NOMO-1 treated with dmso at 0.1 percent for 144 hours (cell line): Measurements from ENCODE around the gene ADI1.

Source experiments
- DNase-seq: peaks from one replicate; lab custom pipeline; 2025; ENCODE audit not compliant: unreplicated experiment; lab: John Stamatoyannopoulos, UW

The ADI1 gene

GRCh38 chr2:3481736-3482362, 37.5 kb downstream of the ADI1 start:
- DNase-seq: no peak

- DNase-seq: no peak
Observed at GRCh38 chr2:3481011-3481400, 38.3 kb downstream of the ADI1 start.

DNA sequence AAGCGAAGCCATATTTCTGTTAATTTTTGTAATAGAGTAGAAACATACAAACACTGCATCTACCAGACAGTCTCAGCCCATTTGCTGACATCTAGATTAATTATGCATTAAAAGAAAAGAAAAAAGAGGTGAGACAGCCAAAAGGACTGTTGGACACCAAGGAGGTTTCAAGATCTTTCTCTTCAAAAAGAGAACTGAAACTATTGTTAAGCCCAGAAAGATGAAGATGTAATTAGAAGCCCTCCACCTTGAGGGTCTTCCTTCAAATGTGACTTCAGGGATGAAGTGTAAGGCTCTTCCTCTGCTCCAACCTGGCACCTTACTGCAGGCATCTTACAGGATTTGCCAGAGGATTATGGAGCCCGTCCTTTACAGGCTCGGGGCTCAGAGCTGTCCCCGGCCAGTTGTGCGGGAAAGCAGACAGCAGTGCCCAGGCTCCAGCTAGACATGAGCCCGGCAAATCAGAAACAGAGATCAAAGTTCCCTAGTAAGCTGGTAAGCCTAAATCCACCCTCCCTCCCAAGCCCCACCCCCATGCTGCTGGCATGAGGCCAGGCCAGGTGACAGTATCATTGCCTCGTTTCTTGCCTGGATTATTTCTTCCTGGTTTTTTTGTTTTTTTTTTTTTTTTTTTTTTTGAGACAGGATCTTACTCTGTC, 38.9 kb downstream of the ADI1 start:
- no peak for DNase-seq

DNA sequence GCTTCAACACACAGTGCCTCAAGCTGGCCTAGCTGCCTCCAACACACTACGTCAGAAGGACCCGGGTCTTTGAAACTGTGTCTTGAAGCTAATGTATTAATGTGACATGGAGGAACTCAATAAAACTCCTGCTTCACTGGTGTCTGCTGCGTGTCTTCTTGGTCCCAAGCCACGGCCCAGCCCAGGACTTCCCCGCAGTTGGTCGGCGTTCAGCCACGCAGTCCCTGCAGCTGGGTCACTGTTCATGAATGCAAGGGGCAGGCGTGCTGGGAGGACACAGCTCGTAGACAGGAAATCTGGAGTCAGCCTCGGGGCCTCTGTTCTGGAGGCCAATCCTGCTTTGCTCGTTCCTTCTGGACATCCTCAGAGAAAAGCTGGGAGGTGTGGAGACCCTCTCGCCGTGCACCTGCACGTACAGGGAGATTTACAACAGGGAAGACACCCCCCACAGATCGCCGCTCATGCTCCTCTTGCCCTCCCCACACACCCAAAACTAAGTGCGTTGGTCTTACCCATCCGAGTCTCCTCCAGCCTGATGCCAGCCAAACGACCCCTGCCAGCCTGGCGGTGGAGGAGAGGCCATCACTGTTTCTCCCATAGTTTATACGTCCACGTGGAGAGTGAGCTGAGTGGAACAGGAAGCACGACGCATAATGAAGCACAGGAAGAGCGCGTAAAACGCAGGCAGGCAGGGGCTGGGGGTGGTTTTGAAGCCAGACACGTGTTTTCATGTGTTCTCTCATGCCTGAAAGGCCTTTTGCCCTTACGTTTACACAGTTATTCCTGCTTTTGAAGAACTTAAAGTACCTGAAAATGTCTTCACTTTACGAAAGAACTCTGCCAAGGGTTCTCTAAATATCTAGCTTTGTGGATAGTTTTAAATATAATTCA, 39.7 kb downstream of the ADI1 start:
- DNase-seq: no peak

GRCh38 chr2:3478846-3479385, 40.4 kb downstream of the ADI1 start:
- DNase-seq: no peak

GRCh38 chr2:3476985-3477327, 42.4 kb downstream of the ADI1 start:
- DNase-seq: no peak

- DNase-seq: no peak
Observed at GRCh38 chr2:3476321-3476984, 42.9 kb downstream of the ADI1 start.

- no peak for DNase-seq
Observed at GRCh38 chr2:3475771-3476170, 43.6 kb downstream of the ADI1 start.

- no peak for DNase-seq
Observed at GRCh38 chr2:3472966-3473365, 46.4 kb downstream of the ADI1 start.

DNA sequence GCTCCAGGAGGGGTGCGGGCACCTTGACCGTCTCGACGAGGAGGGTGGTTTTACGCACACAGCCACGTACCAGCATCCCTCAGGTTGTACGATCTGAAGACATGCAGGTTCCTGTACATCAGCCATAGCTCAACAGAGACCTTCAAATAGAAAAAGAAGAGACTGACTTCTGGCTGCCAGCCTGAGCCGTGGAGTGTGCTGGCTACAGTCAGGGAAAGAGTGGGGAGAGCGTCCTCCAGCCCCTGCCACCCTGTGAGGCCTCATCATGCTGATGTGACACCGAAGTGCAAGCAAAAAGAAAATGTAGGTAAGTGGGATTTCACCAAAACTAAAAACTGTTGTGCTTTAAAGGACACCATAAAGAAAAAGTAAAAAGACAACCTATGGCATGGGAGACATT, 47.0 kb downstream of the ADI1 start:
- DNase-seq: no peak

GRCh38 chr2:3470856-3471737, 48.2 kb downstream of the ADI1 start:
- no peak for DNase-seq

- no peak for DNase-seq
Observed at GRCh38 chr2:3470166-3470651, 49.1 kb downstream of the ADI1 start.

DNA sequence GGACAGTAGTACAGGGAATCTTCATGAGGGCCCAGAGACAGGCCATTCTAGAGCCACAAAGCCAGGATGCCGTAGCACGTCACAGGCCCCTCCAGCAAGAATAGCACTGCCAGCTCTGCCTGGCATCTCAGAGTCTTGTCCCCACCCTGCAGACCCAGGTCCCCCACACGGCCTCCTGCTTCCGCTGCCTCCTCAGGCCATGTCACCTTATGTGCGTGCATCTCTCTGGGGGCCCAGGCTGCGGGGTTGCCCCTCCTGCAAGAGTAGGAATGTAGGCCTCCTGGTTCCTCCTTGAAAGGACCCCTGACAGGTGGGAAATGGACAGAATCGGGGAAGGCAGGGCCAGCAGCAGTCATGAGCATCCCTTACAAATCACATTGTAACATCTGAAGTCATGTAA, 49.8 kb downstream of the ADI1 start:
- no peak for DNase-seq

- no peak for DNase-seq
Observed at GRCh38 chr2:3468296-3468988, 50.9 kb downstream of the ADI1 start.

- no peak for DNase-seq
Observed at GRCh38 chr2:3467654-3468053, 51.7 kb downstream of the ADI1 start.

- no peak for DNase-seq
Observed at GRCh38 chr2:3466966-3467365, 52.4 kb downstream of the ADI1 start.

DNA sequence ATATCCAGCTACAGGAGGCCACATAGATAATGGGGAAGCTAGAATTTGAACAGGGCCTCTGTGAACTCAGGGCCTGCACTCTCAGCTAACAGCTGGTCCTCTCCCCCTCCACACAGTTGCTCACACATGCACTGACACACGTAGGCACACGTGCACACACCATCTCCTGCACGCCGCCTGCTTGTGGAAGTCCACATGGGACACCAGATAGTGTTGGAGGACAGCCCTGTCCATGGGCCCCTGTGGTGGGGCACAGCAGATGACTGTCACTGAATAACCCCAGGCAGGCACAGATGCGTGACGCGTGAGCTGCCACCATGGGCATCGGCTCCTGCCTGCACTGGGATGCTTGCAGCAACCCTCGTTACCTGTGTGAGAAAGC, 52.9 kb downstream of the ADI1 start:
- no peak for DNase-seq

GRCh38 chr2:3465844-3466481, 53.4 kb downstream of the ADI1 start:
- no peak for DNase-seq

- no peak for DNase-seq
Observed at GRCh38 chr2:3465328-3465727, 54.0 kb downstream of the ADI1 start.
